GM15510 (cell line): ENCODE measurements around the gene HMGB4.

Experiments
- POLR2A ChIP-seq: IDR thresholded peaks from 3 replicates; pipeline ENCODE4 v1.6.1; 2011; ENCODE audit warnings: borderline replicate concordance; ENCODE audit not compliant: insufficient read length; ENCODE audit errors: extremely low read depth

Gene HMGB4

GRCh38 chr1:33902486-33903209, 38.8 kb downstream of the HMGB4 start:
- peak; percentile 23 for TF ChIP-seq POLR2A

GRCh38 chr1:33903210-33903589, 39.3 kb downstream of the HMGB4 start:
- TF ChIP-seq POLR2A = no peak

- TF ChIP-seq POLR2A = no peak
Measured at GRCh38 chr1:33905241-33905640, 41.4 kb downstream of the HMGB4 start.

- no peak for TF ChIP-seq POLR2A
Measured at GRCh38 chr1:33906156-33906555, 42.3 kb downstream of the HMGB4 start.

GRCh38 chr1:33908324-33908956, 44.6 kb downstream of the HMGB4 start:
- TF ChIP-seq POLR2A = no peak
